CD14-positive monocyte (primary cell): ENCODE results near the gene UBE2U. TPM values are rescaled to one million over a fixed set of nuclear protein-coding genes. Genes with fewer than 3 reads are reported as not detected.

Source experiments
- DNase-seq, 3 donors: peaks; one replicate each; pipeline ENCODE4 v3.0.0-alpha.2; 2011 to 2022
- H2AFZ ChIP-seq: 2 replicates; pipeline ENCODE4 v1.6.0; 2012; ENCODE audit warnings: mild to moderate bottlenecking, low read depth, low read length, inconsistent platforms; ENCODE audit not compliant: insufficient read depth, poor library complexity, severe bottlenecking
- H3K27ac ChIP-seq, 2 donors: 1 replicate in 1 of 2; 2 replicates in 1 of 2; pipeline ENCODE4 v1.5.1; 2012 to 2013; ENCODE audit warnings: low read length in 2 of 2, control low read depth in 1 of 2, inconsistent platforms in 1 of 2, low read depth in 1 of 2, mild to moderate bottlenecking in 1 of 2
- H3K27me3 ChIP-seq, 2 donors: one replicate each; pipeline versions ENCODE4 v1.6.0 to v1.6.1; 2011 to 2013; ENCODE audit warnings: low read length in 2 of 2; ENCODE audit not compliant: control insufficient read depth in 2 of 2, insufficient read depth in 2 of 2
- H3K36me3 ChIP-seq, 2 donors: replicated peaks in 1 of 2; 1 replicate in 1 of 2; 2 replicates in 1 of 2; pipeline versions ENCODE4 v1.5.1 to v1.6.1; 2012 to 2013; ENCODE audit warnings: low read length in 2 of 2, control low read depth in 1 of 2, inconsistent platforms in 1 of 2, mild to moderate bottlenecking in 1 of 2; ENCODE audit not compliant: insufficient read depth in 2 of 2, control insufficient read depth in 1 of 2
- H3K4me1 ChIP-seq, 2 donors: 1 replicate in 1 of 2; 2 replicates in 1 of 2; pipeline versions ENCODE4 v1.5.1 to v1.6.1; 2012 to 2013; ENCODE audit warnings: low read length in 2 of 2, control low read depth in 1 of 2, inconsistent platforms in 1 of 2, mild to moderate bottlenecking in 1 of 2, moderate library complexity in 1 of 2; ENCODE audit not compliant: insufficient read depth in 2 of 2, control insufficient read depth in 1 of 2
- H3K4me2 ChIP-seq: replicated peaks from 2 replicates; pipeline ENCODE3; 2012; ENCODE audit warnings: low read length, moderate library complexity, mild to moderate bottlenecking; ENCODE audit not compliant: poor library complexity, severe bottlenecking; ENCODE audit errors: extremely low read depth
- H3K4me3 ChIP-seq, 3 experiments: fragments of 200-600 bp in 1 of 3; sonication (generic) in 1 of 3; replicated peaks in 1 of 3; 1 replicate in 2 of 3; 2 replicates in 1 of 3; pipeline ENCODE4 v1.5.1; 2011 to 2013; ENCODE audit warnings: low read length in 3 of 3, mild to moderate bottlenecking in 3 of 3, control low read depth in 2 of 3, low read depth in 2 of 3, inconsistent platforms in 1 of 3, moderate library complexity in 1 of 3
- H3K79me2 ChIP-seq: 2 replicates; pipeline ENCODE4 v1.6.0; 2012; ENCODE audit warnings: mild to moderate bottlenecking, control low read depth, inconsistent platforms, low read length, moderate library complexity; ENCODE audit not compliant: insufficient read depth
- H3K9ac ChIP-seq: 2 replicates; pipeline ENCODE4 v1.6.0; 2017; ENCODE audit warnings: low read length, mild to moderate bottlenecking; ENCODE audit not compliant: insufficient read depth, poor library complexity, severe bottlenecking
- H3K9me3 ChIP-seq, 2 donors: replicated peaks in 1 of 2; 1 replicate in 1 of 2; 2 replicates in 1 of 2; pipeline versions ENCODE4 v1.5.1 to v1.6.1; 2012 to 2013; ENCODE audit warnings: low read length in 2 of 2, control low read depth in 1 of 2; ENCODE audit not compliant: control insufficient read depth in 1 of 2, insufficient read depth in 1 of 2
- H4K20me1 ChIP-seq: 2 replicates; pipeline ENCODE4 v1.6.0; 2012; ENCODE audit warnings: mild to moderate bottlenecking, low read length, control low read depth, moderate library complexity; ENCODE audit not compliant: insufficient read depth
- H3K27ac Mint-ChIP-seq, 7 donors: one replicate each; pipeline ENCODE4 v1.8.0; 2020; ENCODE audit warnings: mild to moderate bottlenecking in 7 of 7, mixed read lengths in 7 of 7, moderate library complexity in 6 of 7, inconsistent platforms in 2 of 7
- H3K27me3 Mint-ChIP-seq, 3 donors: one replicate each; pipeline ENCODE4 v1.8.0; 2021 to 2022; ENCODE audit warnings: low read depth in 3 of 3, mild to moderate bottlenecking in 3 of 3, mixed read lengths in 3 of 3, moderate library complexity in 3 of 3, inconsistent platforms in 1 of 3
- H3K36me3 Mint-ChIP-seq, 2 donors: one replicate each; pipeline ENCODE4 v1.8.0; 2020; ENCODE audit warnings: mixed read lengths in 2 of 2, inconsistent platforms in 1 of 2, mild to moderate bottlenecking in 1 of 2
- H3K4me1 Mint-ChIP-seq: one replicate; pipeline ENCODE4 v1.8.0; 2020; ENCODE audit warnings: mild to moderate bottlenecking, mixed read lengths
- H3K4me3 Mint-ChIP-seq, 2 donors: one replicate each; pipeline ENCODE4 v1.8.0; 2020; ENCODE audit warnings: mild to moderate bottlenecking in 2 of 2, mixed read lengths in 2 of 2, moderate library complexity in 1 of 2
- H3K9me3 Mint-ChIP-seq, 7 donors: one replicate each; pipeline ENCODE4 v1.8.0; 2020 to 2022; ENCODE audit warnings: mixed read lengths in 7 of 7, mild to moderate bottlenecking in 6 of 7, moderate library complexity in 6 of 7, inconsistent platforms in 2 of 7
- WGBS: methylation state at CpG from one replicate; pipeline ENCODE4 v1.1.5; 2013; ENCODE audit warnings: missing lambda C conversion rate; ENCODE audit not compliant: insufficient coverage; 5-methylcytosine and 5-hydroxymethylcytosine counted together
- intact Hi-C, 2 donors: fragments of 100-400 bp; cut with micrococcal nuclease; formaldehyde crosslinking; loops; one replicate each; pipeline versions ENCODE4 v1.15.0 to v1.15.1; 2023
- polyA plus RNA-seq, 3 donors: library from polyadenylated mRNA; depleted of rRNA in 1 of 3; unstranded in 2 of 3; stranded (reverse) in 1 of 3; fragments of 300-500 nt in 2 of 3; fragments of >200 nt in 1 of 3; fragmentation: Illumina TruSeq in 2 of 3; gene quantifications; 1 replicate in 2 of 3; 2 replicates in 1 of 3; pipeline ENCODE4 v1.2.3, GENCODE V29; 2012 to 2021
- TF ChIP-seq, protein P1 (sequence below): fragments of 200-600 bp; IDR thresholded peaks from one replicate; pipeline ENCODE4 v1.8.0; 2022; ENCODE audit warnings: antibody characterized with exemption, mild to moderate bottlenecking

Gene UBE2U
- polyA plus RNA-seq, 3 donors: not detected

DNA sequence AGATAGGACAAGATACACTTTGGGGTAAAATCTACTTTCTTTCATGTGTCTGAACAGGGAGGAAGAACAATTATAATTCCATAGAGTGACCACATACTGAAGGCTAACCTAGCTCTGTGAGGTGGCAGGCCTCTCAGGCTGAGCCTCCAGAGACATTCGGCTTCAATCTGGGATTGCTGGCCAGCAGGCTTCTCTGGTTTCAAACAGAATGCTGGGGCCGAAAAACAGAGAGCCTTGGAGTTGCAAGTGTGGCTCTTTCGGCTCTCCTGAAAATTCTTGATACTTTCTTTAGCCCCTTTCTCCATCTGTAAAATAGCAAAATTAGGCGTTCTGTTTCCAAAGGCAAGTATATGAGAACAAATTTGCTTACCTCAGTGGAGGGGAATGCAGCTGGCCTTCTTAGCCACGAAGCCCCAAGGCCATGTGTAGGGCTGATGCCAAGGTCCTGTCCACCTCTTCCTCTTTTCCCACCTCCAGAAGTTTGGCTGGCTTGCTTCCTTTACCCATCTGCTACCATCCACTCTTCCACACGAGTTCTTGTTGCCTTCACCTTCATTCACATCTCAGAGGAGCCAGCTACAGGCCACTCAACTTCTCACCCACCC is 30.0 kb upstream of the UBE2U start:
- Histone ChIP-seq H2AFZ (peak overlapping the region; percentile 6), H3K79me2 (no peaks in the 10 kb centered on the region), H3K36me3 (no peaks in the 10 kb centered on the region), H3K27me3 (no peaks in the 10 kb centered on the region), H3K4me3 (no peak overlapping the region), H3K27ac (no peak overlapping the region), H3K4me2 (no peak overlapping the region), H3K9me3 (no peaks in the 10 kb centered on the region), H3K9ac (no peak overlapping the region), H3K4me1 (peaks cover 12 to 13% of the 10 kb centered on the region in 2 donors), H4K20me1 (no peaks in the 10 kb centered on the region)
- H3K36me3 Mint-ChIP-seq: no peaks in the 10 kb centered on the region
- intact Hi-C loops: no loop called here
- TF ChIP-seq, protein P1, sequence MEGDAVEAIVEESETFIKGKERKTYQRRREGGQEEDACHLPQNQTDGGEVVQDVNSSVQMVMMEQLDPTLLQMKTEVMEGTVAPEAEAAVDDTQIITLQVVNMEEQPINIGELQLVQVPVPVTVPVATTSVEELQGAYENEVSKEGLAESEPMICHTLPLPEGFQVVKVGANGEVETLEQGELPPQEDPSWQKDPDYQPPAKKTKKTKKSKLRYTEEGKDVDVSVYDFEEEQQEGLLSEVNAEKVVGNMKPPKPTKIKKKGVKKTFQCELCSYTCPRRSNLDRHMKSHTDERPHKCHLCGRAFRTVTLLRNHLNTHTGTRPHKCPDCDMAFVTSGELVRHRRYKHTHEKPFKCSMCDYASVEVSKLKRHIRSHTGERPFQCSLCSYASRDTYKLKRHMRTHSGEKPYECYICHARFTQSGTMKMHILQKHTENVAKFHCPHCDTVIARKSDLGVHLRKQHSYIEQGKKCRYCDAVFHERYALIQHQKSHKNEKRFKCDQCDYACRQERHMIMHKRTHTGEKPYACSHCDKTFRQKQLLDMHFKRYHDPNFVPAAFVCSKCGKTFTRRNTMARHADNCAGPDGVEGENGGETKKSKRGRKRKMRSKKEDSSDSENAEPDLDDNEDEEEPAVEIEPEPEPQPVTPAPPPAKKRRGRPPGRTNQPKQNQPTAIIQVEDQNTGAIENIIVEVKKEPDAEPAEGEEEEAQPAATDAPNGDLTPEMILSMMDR: no peak
- H3K27me3 Mint-ChIP-seq: peaks cover 0 to 2% (median 0%) of the 10 kb centered on the region in 3 donors
- WGBS: 88% methylated on average over 2 of the region's 6 CpGs
- no peak overlapping the region for H3K4me3 Mint-ChIP-seq
- peaks cover 0 to 3% (median 0%) of the 10 kb centered on the region in 7 donors for H3K9me3 Mint-ChIP-seq
- H3K27ac Mint-ChIP-seq: no peak overlapping the region
- H3K4me1 Mint-ChIP-seq: peaks cover 29% of the 10 kb centered on the region
- no peak for DNase-seq

DNA sequence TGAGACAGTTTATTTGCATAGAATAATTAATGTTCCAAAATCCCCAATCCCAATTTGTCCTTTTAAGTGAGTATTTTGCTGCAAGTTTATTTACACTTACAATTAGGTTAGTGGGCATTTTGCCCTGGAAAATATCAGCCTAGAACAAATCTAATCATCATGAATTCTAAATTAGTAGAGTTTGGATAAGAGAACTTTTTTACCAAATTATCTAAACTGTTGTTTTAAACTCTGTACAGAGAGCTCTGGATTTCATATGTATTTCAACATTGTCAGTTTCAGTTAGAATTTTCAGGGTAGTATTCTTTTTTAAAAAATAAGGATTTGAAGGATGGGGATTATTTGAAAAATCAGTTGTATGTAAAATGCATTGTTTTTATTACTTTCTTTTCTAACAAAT is 27.8 kb upstream of the UBE2U start:
- Histone ChIP-seq H3K27ac (no peak overlapping the region), H3K4me3 (no peak overlapping the region), H3K36me3 (no peaks in the 10 kb centered on the region), H4K20me1 (no peaks in the 10 kb centered on the region), H3K9ac (no peak overlapping the region), H3K4me1 (peaks cover 12 to 13% of the 10 kb centered on the region in 2 donors), H3K9me3 (no peaks in the 10 kb centered on the region), H3K79me2 (no peaks in the 10 kb centered on the region), H3K27me3 (no peaks in the 10 kb centered on the region), H3K4me2 (no peak overlapping the region), H2AFZ (no peak overlapping the region)
- Mint-ChIP-seq H3K4me3 (no peak overlapping the region), H3K27me3 (no peaks in the 10 kb centered on the region), H3K36me3 (no peaks in the 10 kb centered on the region), H3K4me1 (peaks cover 28% of the 10 kb centered on the region), H3K27ac (no peak overlapping the region), H3K9me3 (no peaks in the 10 kb centered on the region)
- no peak for DNase-seq
- TF ChIP-seq, protein P1: no peak
- intact Hi-C loops: no loop called here
